Measurements from ENCODE around the gene OR13C3. TPM values are rescaled to one million over a fixed set of nuclear protein-coding genes. Genes with fewer than 3 reads are reported as not detected.

The OR13C3 gene
- total RNA-seq, result not detected in 2 replicates

GRCh38 chr9:104536756-104537155 lies at the start of gene OR13C3:
TSS of gene OR13C3 (minus strand) at chr9:104536856. CDS start at chr9:104536723, 133 bp downstream.

DNA sequence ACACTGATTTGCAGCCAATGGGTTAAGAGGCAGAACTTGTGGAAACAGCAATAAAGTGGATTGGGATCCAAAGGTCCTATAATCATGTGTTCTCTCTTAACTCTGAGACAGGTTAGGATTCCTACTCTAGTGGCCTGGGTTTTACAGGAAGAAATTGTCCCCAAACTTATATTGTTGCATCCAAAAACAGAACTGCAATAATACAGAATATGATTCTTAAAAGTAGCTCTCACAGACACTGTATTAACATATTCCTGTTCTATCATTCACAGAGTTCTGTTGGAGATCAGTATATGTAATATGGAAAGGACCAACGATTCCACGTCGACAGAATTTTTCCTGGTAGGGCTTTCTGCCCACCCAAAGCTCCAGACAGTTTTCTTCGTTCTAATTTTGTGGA lies 32.2 kb upstream of the OR13C3 start, which contains the start of gene OR13C8:
TSS of gene OR13C8 (plus strand) at position 301 of the 400 bp plus-strand sequence. CDS start at position 301, 0 bp downstream.

GRCh38 chr9:104527109-104527508 lies 9.5 kb downstream of the OR13C3 start, which contains the start of gene OR13C4:
TSS of gene OR13C4 (minus strand) at chr9:104527209. CDS start at chr9:104527209, 0 bp downstream.

DNA sequence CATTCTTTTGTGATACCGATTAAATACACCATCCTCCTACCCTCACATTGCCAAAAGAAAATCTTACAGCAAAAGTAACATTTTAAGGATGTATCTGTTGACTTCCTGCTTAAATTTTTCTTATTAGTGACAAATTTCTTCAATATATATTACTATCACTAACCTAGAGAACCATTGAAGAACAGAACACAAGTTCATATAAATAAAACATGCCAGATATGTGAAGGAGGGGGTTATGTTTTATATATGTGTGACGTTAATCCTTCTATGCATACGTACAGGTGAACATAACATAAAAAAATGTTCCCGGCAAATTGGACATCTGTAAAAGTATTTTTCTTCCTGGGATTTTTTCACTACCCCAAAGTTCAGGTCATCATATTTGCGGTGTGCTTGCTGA lies 32.7 kb downstream of the OR13C3 start, which contains the start of gene OR13F1:
TSS of gene OR13F1 (plus strand) at position 301 of the 400 bp plus-strand sequence. CDS start at position 301, 0 bp downstream.

Other genes with a start within 250 kb of the OR13C3 start
- not detected in 2 replicates for gene OR13F1, start 32.6 kb downstream of the OR13C3 start, total RNA-seq
- not detected in 2 replicates for gene OR13C4, start 9.6 kb downstream of the OR13C3 start, total RNA-seq
- not detected in 2 replicates for gene OR13C8, start 32.3 kb upstream of the OR13C3 start, total RNA-seq
- gene OR13C5, start 62.6 kb upstream of the OR13C3 start, total RNA-seq, result not detected in 2 replicates
- not detected in 2 replicates for gene OR13C2, start 68.8 kb upstream of the OR13C3 start, total RNA-seq
- not detected in 2 replicates for gene OR13C9, start 81.3 kb upstream of the OR13C3 start, total RNA-seq
- gene OR13D1, start 157.7 kb upstream of the OR13C3 start, total RNA-seq, result not detected in 2 replicates
- gene NIPSNAP3A, start 210.8 kb upstream of the OR13C3 start, total RNA-seq, result 34.8 and 53.3 TPM in 2 replicates
- 0.32 and 4.5 TPM in 2 replicates for gene NIPSNAP3B, start 227.3 kb upstream of the OR13C3 start, total RNA-seq